ENCODE measurements around the gene SYPL2. TPM values are rescaled to one million over a fixed set of nuclear protein-coding genes. Genes with fewer than 3 reads are reported as not detected.

The SYPL2 gene
- polyA plus RNA-seq, 2 of the 4 experiments (the other 2 are of a cell fraction), result 0.04 to 0.05 TPM

- H3K9me3 ChIP-seq, result no peaks in the 10 kb centered on the region
- no peak overlapping the region for H3K27ac ChIP-seq
- ChIA-PET POLR2A (interaction anchor here (0.9 kb wide), 1 partner anchor 46 kb away, joined by 3 read pairs; the partner anchor contains the start of gene ATXN7L2), CTCF (interaction anchor here (0.7 to 21.4 kb wide), 5 partner anchors 12 to 1321 kb away, joined by 3 to 749 read pairs (median 143); partner anchors contain the start of genes AMIGO1, ATXN7L2, CYB561D1 and GPR61)
- peaks cover 4% of the 10 kb centered on the region; the same call in 2 of the 3 replicates for H3K4me1 ChIP-seq
- DNase-seq (ENCODE audit: low read depth in 1 of 2, low spot score in 1 of 2) (no peak), ATAC-seq (no peak), FAIRE-seq (no peak)
- WGBS (ENCODE audit: missing lambda C conversion rate), result 66% methylated on average over 8 of the region's 8 CpGs
- no peak overlapping the region for H3K4me3 ChIP-seq
- H3K4me2 ChIP-seq, result no peak overlapping the region
- TF ChIP-seq FOXS1 (CRISPR knock-in tag; IDR thresholded peaks at IDR 0.05) (no peak), ZSCAN20 (CRISPR knock-in tag; IDR thresholded peaks at IDR 0.05) (no peak), NPAS2 (CRISPR knock-in tag; IDR thresholded peaks at IDR 0.05; ENCODE audit: borderline replicate concordance) (no peak), PHF8 (IDR thresholded peaks at IDR 0.05; ENCODE audit: borderline replicate concordance, low read depth) (no peak), GATA3 (IDR thresholded peaks at IDR 0.05; ENCODE audit: borderline replicate concordance) (no peak), CBX2 (IDR thresholded peaks at IDR 0.05; ENCODE audit: borderline replicate concordance, low read depth) (no peak), EP300 (IDR thresholded peaks at IDR 0.05) (no peak), USF2 (IDR thresholded peaks at IDR 0.05) (no peak), ATOH8 (CRISPR knock-in tag; IDR thresholded peaks at IDR 0.05; ENCODE audit: low read depth) (no peak), HDAC2 (IDR thresholded peaks at IDR 0.05) (no peak), REST (IDR thresholded peaks at IDR 0.05) (no peak), BCL3 (IDR thresholded peaks at IDR 0.05) (no peak), HOXB13 (CRISPR knock-in tag; IDR thresholded peaks at IDR 0.05; ENCODE audit: low read depth) (no peak), RCOR1 (IDR thresholded peaks at IDR 0.05; ENCODE audit: low read depth, low read length) (no peak), FOSB (CRISPR knock-in tag; IDR thresholded peaks at IDR 0.05) (no peak), HEYL (CRISPR knock-in tag; IDR thresholded peaks at IDR 0.05) (no peak), ZC3H11A (IDR thresholded peaks at IDR 0.05) (no peak), MYC (IDR thresholded peaks at IDR 0.05; ENCODE audit: borderline replicate concordance, low read length) (no peak), HES2 (IDR thresholded peaks at IDR 0.05) (no peak)
These were observed 63.6 kb downstream of the SYPL2 start for GRCh38 chr1:109529881-109530456.
